Neural crest cell (in vitro differentiated cells): ENCODE data around the gene TIMM17A. TPM values are rescaled to one million over a fixed set of nuclear protein-coding genes. Genes with fewer than 3 reads are reported as not detected.
A peak's percentile ranks its signal among the peaks of the same experiment; 100 is the strongest.

ENCODE experiments used
- DNase-seq: peaks from one replicate; pipeline ENCODE4 v3.0.0; 2021; ENCODE audit warnings: low read depth, mixed read lengths, low spot score
- H3K27ac Mint-ChIP-seq: one replicate; pipeline ENCODE4 v1.8.0; 2021; ENCODE audit warnings: mild to moderate bottlenecking, mixed read lengths; ENCODE audit not compliant: unreplicated experiment
- H3K27me3 Mint-ChIP-seq: 2 replicates; pipeline ENCODE4 v1.8.0; 2021; ENCODE audit warnings: low read depth, mild to moderate bottlenecking, mixed read lengths
- H3K36me3 Mint-ChIP-seq: 2 replicates; pipeline ENCODE4 v1.8.0; 2021; ENCODE audit warnings: low read depth, mild to moderate bottlenecking, mixed read lengths
- H3K4me1 Mint-ChIP-seq: 2 replicates; pipeline ENCODE4 v1.8.0; 2021; ENCODE audit warnings: mixed read lengths
- H3K4me3 Mint-ChIP-seq: one replicate; pipeline ENCODE4 v1.8.0; 2021; ENCODE audit warnings: mild to moderate bottlenecking, mixed read lengths
- H3K9me3 Mint-ChIP-seq: 2 replicates; pipeline ENCODE4 v1.8.0; 2021; ENCODE audit warnings: mixed read lengths
- CTCF ChIP-seq: fragments of 200-600 bp; sonication (generic); conservative IDR thresholded peaks from 2 replicates; pipeline ENCODE4 v1.5.0; 2021; ENCODE audit warnings: antibody characterized with exemption, mild to moderate bottlenecking
- total RNA-seq: library from RNA; stranded (reverse); gene quantifications from 2 replicates; pipeline ENCODE4 v1.2.1, GENCODE V29; 2021

TIMM17A gene
- total RNA-seq, 1 donor from 2014 or later, result 59.6 TPM

- no peaks in the 10 kb centered on the region for H3K9me3 Mint-ChIP-seq
- no peaks in the 10 kb centered on the region for H3K36me3 Mint-ChIP-seq
- H3K4me1 Mint-ChIP-seq, result peaks cover 30% of the 10 kb centered on the region
- peaks cover 22% of the 10 kb centered on the region for H3K27me3 Mint-ChIP-seq
- no peak for TF ChIP-seq CTCF
- DNase-seq, result peak; percentile 54
- peak overlapping the region; percentile 73 for H3K27ac Mint-ChIP-seq
- peak overlapping the region; percentile 41 for H3K4me3 Mint-ChIP-seq
Observed at GRCh38 chr1:201941420-201942128, 13.7 kb upstream of the TIMM17A start.

- Mint-ChIP-seq H3K4me3 (no peak overlapping the region), H3K9me3 (no peaks in the 10 kb centered on the region), H3K27ac (no peak overlapping the region), H3K27me3 (peaks cover 27% of the 10 kb centered on the region), H3K4me1 (peaks cover 35% of the 10 kb centered on the region), H3K36me3 (no peaks in the 10 kb centered on the region)
- no peak for TF ChIP-seq CTCF
- DNase-seq, result no peak
Observed at GRCh38 chr1:201942129-201942495, 13.2 kb upstream of the TIMM17A start.

- H3K9me3 Mint-ChIP-seq, result no peaks in the 10 kb centered on the region
- no peak for DNase-seq
- H3K36me3 Mint-ChIP-seq, result no peaks in the 10 kb centered on the region
- peaks cover 41% of the 10 kb centered on the region for H3K27me3 Mint-ChIP-seq
- no peak for TF ChIP-seq CTCF
- H3K4me3 Mint-ChIP-seq, result no peak overlapping the region
- H3K27ac Mint-ChIP-seq, result no peak overlapping the region
- H3K4me1 Mint-ChIP-seq, result peaks cover 36% of the 10 kb centered on the region
Observed at GRCh38 chr1:201944002-201944401, 11.3 kb upstream of the TIMM17A start.

- TF ChIP-seq CTCF, result no peak
- Mint-ChIP-seq H3K27me3 (peaks cover 42% of the 10 kb centered on the region), H3K4me1 (peaks cover 34% of the 10 kb centered on the region), H3K9me3 (no peaks in the 10 kb centered on the region), H3K27ac (no peak overlapping the region), H3K36me3 (no peaks in the 10 kb centered on the region), H3K4me3 (no peak overlapping the region)
- no peak for DNase-seq
Observed at GRCh38 chr1:201944639-201945038, 10.7 kb upstream of the TIMM17A start.

DNA sequence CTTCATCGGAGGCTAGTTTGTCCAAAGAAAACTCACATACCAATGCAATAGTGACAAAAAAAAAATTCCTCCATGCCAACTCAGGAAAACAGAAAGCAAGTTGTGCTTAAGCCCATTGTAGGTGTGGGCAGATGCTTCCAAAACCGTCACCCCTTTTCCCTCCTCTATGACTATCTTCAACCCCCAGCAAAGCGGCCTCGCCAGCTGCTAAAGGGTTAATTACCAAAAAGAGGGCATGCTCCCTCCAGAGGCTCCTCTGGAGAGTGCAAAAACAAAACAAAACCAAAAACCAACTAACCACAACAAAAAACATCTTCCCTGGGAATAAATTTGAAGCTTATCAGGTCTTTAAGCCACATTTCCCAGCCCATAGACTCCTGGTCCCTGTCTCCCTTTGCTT, 10.1 kb upstream of the TIMM17A start:
- Mint-ChIP-seq H3K27me3 (peaks cover 42% of the 10 kb centered on the region), H3K4me1 (peaks cover 32% of the 10 kb centered on the region), H3K36me3 (no peaks in the 10 kb centered on the region), H3K9me3 (no peaks in the 10 kb centered on the region), H3K4me3 (no peak overlapping the region), H3K27ac (no peak overlapping the region)
- TF ChIP-seq CTCF, result peak; percentile 43
- DNase-seq, result no peak
